Posterior cingulate gyrus (tissue), 11 donors: ENCODE results near the gene HERC4.
"Not testable (repeated sequence)": the region's sequence is repeated elsewhere in the genome, so short reads cannot be mapped to it uniquely, and the experiment has no call there.

Source experiments
- DNase-seq, 10 donors: peaks; one replicate each; pipeline versions ENCODE4 v3.0.0 to v3.0.0-alpha.2; 2020 to 2021; ENCODE audit warnings: mixed read lengths in 3 of 10
- intact Hi-C: fragments of 100-400 bp; cut with DNase I; formaldehyde crosslinking; loops from one replicate; pipeline ENCODE4 v1.15.1; 2023

The HERC4 gene

GRCh38 chr10:68053553-68053952 lies 21.5 kb downstream of the HERC4 start:
- DNase-seq: no peak
- intact Hi-C loops: no loop called here

GRCh38 chr10:68052463-68052862 lies 22.6 kb downstream of the HERC4 start:
- intact Hi-C loops: no loop called here
- DNase-seq: no peak

- no peak for DNase-seq
Measured at GRCh38 chr10:68049289-68050078, 25.6 kb downstream of the HERC4 start.

DNA sequence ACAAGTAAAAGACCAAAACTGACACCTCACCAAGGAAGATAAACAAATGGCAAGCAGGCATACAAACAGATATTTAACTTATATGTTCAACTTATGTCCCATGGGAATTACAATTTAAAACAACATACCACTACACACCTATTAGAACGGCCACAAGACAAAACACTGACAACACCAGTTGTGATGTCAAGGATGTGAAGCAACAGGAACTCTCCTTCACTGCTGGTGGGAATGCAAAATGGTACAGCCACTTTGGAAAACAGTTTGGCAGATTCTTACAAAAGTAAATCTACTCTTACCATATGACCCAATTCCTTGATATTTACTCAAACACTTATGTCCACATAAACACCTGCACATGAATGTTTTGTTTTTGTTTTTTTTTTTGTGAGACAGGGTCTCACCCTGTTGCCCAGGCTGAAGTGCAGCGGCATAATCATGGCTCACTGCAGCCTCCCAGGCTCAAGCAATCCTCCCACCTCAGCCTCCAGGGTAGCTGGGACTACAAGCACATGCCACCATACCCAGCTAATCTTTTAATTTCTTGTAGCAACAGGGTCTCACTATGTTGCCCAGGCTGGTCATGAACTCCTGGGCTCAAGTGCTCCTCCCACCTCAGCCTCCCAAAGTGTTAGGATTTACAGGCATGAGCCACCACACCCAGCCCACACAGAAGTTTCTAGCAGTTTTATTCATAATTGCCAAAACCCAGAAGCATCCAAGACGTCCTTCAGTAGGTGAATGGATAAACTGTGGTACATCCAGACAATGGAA lies 27.3 kb downstream of the HERC4 start:
- no peak for DNase-seq
- intact Hi-C loops: no loop called here

More at GRCh38 chr10:68049289-68050078, 25.6 kb downstream of the HERC4 start:
- intact Hi-C loops: no loop called here

- no peak for DNase-seq
- intact Hi-C loops: no loop called here
Measured at GRCh38 chr10:68047122-68047521, 28.0 kb downstream of the HERC4 start.

GRCh38 chr10:68046642-68047041 lies 28.4 kb downstream of the HERC4 start:
- intact Hi-C loops: no loop called here
- DNase-seq: no peak

DNA sequence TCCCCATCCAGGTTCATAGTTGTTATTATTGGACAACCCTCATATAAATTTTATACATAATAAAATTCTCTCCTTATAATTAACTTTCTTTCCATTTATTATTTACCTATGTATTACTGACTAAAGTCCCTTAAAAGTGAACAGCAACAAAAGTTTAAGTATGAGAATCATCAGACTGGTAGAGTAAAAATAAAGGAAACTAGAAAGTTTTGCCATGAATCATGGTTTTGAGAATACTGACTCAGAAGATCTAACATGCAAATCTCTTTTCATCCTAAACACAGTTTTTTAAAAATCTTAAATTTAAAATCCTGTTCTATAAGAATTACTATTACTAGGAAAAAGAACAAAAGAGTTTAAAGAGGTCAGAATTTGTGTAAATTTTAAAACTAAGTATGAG lies 32.1 kb downstream of the HERC4 start:
- intact Hi-C loops: no loop called here

GRCh38 chr10:68032113-68032512 lies 43.0 kb downstream of the HERC4 start:
- DNase-seq: no peak
- intact Hi-C loops: no loop called here

More for the DNA sequence above, 32.1 kb downstream of the HERC4 start:
- DNase-seq: no peak

- intact Hi-C loops: no loop called here
- DNase-seq: no peak
Measured at GRCh38 chr10:68027429-68027828, 47.7 kb downstream of the HERC4 start.

- no peak for DNase-seq
Measured at GRCh38 chr10:68023292-68023691, 51.8 kb downstream of the HERC4 start.

DNA sequence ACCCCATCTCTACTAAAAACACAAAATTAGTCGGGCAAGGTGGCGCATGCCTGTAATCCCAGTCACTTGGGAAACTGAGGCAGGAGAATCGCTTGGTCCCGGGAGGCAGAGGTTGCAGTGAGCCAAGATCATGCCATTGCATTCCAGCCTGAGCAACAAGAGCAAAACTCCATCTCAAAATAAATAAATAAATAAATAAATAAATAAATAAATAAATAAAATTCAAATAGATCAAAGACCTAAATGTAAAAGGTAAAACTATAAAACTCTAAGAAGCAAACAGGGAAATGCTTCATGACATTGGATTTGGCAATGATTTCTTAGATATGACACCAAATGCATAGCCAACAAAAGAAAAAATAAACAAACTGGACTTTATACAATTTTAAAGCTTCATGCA lies 52.8 kb downstream of the HERC4 start:
- DNase-seq, intact Hi-C loops: not testable (repeated sequence)

More at GRCh38 chr10:68023292-68023691, 51.8 kb downstream of the HERC4 start:
- intact Hi-C loops: no loop called here

GRCh38 chr10:68016519-68016918 lies 58.6 kb downstream of the HERC4 start:
- intact Hi-C loops, DNase-seq: not testable (repeated sequence)

DNA sequence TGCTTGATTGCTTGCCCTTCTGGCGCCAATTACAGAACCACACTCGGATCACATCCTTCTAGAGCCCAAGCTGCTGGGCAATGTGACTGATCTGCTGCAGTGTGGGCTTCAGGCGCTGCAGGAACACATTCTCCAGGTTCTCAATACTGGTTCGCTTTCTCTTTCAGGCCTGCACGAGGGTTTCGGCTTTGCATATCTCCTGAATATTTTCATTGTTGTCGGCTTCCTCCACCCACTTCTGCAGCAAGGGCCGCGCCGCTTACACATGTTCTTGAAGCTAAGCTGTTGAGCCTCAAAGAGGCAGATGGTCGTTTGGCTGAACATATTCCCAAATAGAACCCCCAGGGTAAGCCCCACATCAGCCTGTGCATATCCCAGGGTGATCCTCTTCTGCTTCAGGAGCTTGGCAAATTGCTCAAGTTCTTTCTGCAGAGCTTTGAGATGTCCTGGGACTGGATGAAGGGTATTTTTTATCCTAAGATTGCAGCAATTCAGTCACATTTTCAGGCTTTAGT lies 64.6 kb downstream of the HERC4 start:
- intact Hi-C loops: no loop called here
- peak in 5 of 10 donors; percentile 12 to 80 (median 17) for DNase-seq

DNA sequence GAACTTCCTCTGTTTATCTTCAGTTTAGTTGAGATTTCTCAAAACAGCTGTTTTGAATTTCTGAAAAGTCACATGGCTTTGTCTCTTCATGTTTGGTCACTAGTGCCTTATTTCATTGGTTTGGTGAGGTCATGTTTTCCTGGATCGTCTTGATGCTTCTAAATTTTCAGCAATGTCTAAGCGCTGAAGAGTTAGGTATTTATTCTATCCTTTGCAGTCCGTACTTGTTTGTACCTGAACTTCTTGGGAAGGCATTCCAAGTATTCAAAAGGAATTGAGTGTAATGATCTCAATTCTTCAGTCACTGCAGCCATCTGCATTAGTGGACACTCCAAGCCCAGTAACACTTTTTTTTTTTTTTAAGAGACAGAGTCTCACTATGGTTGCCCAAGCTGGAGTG lies 67.7 kb downstream of the HERC4 start:
- intact Hi-C loops: no loop called here
- DNase-seq: no peak

DNA sequence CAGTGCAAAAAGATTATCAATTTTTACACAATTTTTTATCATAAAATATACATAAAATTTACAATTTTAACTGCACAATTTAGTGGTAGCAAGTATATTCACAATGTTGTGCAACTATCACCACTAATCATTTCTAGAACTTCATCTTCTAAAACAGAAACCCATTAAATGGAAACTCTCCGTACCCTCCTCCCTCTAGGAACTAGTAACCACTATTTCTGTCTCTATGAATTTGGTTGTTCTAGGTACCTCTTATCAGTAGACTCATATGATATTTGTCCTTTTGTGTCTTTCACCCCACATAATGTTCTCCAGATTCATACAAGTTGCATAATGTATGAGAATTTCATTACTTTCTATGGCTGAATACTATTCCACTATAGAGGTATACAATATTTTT lies 73.5 kb downstream of the HERC4 start:
- no peak for DNase-seq
- intact Hi-C loops: no loop called here

GRCh38 chr10:68001000-68001399 lies 74.1 kb downstream of the HERC4 start:
- no peak for DNase-seq
- intact Hi-C loops: no loop called here

DNA sequence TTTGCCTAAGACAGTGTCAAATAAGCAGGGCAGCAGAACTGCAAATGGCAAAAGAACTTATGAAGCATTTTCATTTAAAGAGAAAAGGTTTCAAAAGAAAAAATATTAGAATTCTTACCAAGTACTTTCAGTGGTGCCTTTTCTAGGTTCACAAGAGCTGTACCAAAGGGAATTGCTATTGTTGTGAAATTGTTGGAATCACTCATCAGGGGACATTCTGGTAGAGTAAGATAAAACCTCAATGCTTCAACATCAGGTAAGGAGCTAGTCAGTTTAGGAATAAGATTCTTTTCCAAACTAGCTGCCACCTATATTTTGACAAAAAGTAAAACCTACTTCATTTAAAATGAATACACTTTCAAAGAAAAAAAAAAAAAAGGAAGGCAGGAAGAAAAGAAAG lies 85.0 kb downstream of the HERC4 start:
- DNase-seq: no peak
- intact Hi-C loops: no loop called here

GRCh38 chr10:67988606-67989005 lies 86.5 kb downstream of the HERC4 start:
- intact Hi-C loops: no loop called here

DNA sequence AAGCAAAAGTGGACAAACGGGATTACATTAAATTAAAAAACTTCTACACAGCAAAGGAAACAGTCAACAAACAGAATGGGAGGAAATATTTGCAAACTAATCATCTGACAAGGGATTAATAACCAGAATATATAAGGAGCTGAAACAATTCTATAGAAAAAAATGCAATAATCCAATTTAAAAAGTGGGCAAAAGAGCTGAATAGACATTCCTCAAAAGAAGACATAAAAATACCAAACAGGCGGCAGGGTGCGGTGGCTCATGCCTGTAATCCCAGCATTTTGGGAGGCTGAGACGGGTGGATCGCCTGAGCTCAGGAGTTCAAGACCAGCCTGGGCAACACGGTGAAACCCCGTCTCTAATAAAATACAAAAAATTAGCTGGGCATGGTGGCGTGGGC lies 92.5 kb downstream of the HERC4 start:
- intact Hi-C loops: not testable (repeated sequence)

More at GRCh38 chr10:67988606-67989005, 86.5 kb downstream of the HERC4 start:
- DNase-seq: no peak

GRCh38 chr10:67978749-67979148 lies 96.3 kb downstream of the HERC4 start:
- intact Hi-C loops: no loop called here

More for the DNA sequence above, 92.5 kb downstream of the HERC4 start:
- not testable (repeated sequence) for DNase-seq

GRCh38 chr10:67977251-67977650 lies 97.8 kb downstream of the HERC4 start:
- no peak for DNase-seq
- intact Hi-C loops: no loop called here

More at GRCh38 chr10:67978749-67979148, 96.3 kb downstream of the HERC4 start:
- no peak for DNase-seq
